ENCODE results near the gene COL19A1.

GRCh38 chr6:69985180-69985579, 118.8 kb downstream of the COL19A1 start:
- TF ChIP-seq CTCF (IDR thresholded peaks at IDR 0.05) (no peak), ZFX (IDR thresholded peaks at IDR 0.05; ENCODE audit: borderline replicate concordance) (no peak)
